ENCODE results near the gene KBTBD3. TPM values are rescaled to one million over a fixed set of nuclear protein-coding genes. Genes with fewer than 3 reads are reported as not detected.
"Not testable (repeated sequence)": the region's sequence is repeated elsewhere in the genome, so short reads cannot be mapped to it uniquely, and the experiment has no call there.

KBTBD3 gene
- total RNA-seq, 1 donor from 2014 or later = 8.9 TPM

DNA sequence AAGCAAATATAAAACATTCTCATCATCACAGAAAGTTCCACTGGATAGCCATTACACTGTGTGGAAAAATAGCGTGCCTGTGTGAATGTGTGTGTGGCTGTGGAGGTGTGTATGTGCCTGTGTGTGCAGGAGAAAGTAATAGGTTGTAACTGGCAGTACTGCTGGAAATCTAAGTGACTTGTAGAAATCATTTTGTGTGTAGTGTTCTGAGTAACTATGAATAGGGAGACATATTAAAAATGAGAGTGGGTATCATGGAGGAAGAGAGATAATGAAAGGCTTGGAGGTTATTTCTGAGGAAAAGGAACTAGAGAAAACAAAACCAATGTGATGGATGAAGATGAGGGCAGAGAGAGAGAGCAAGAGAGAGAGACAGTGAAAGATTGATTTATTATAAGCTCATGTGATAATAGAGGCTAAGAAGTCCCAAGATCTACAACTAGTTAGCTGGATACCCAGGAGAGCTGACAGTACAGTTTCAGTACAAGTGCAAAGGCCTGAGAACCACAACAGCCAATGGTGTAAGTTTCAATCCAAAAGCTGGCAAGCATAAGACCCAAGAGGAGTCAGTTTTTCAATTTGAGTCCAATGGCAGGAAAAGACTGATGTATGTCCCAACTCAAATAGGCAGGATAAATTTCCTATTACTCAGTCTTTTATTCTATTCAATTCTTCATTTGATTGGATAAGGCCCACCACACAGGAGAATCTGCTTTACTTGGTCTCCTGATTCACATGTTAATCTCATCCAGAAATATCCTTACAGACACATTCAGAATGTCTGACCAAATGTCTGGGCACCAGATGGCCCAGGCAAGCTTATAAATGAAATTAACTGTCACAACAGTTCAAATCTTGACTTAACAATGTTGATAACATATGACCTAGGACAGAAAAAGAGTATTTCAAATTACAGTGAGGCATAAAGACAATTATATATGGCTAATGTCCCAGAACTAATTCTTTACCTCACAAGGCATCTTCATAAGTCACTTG, 14.9 kb downstream of the KBTBD3 start:
- no peak overlapping the region for H3K27ac Mint-ChIP-seq (ENCODE audit: unreplicated experiment)
- H3K36me3 Mint-ChIP-seq (ENCODE audit: unreplicated experiment) = no peaks in the 10 kb centered on the region
- no peak overlapping the region for H3K4me3 Mint-ChIP-seq (ENCODE audit: unreplicated experiment)
- TF ChIP-seq, protein P1, sequence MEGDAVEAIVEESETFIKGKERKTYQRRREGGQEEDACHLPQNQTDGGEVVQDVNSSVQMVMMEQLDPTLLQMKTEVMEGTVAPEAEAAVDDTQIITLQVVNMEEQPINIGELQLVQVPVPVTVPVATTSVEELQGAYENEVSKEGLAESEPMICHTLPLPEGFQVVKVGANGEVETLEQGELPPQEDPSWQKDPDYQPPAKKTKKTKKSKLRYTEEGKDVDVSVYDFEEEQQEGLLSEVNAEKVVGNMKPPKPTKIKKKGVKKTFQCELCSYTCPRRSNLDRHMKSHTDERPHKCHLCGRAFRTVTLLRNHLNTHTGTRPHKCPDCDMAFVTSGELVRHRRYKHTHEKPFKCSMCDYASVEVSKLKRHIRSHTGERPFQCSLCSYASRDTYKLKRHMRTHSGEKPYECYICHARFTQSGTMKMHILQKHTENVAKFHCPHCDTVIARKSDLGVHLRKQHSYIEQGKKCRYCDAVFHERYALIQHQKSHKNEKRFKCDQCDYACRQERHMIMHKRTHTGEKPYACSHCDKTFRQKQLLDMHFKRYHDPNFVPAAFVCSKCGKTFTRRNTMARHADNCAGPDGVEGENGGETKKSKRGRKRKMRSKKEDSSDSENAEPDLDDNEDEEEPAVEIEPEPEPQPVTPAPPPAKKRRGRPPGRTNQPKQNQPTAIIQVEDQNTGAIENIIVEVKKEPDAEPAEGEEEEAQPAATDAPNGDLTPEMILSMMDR (IDR thresholded peaks at IDR 0.05; ENCODE audit: partially characterized antibody, unreplicated experiment) = no peak
- H3K9me3 Mint-ChIP-seq (ENCODE audit: unreplicated experiment) = no peaks in the 10 kb centered on the region
- no peak for DNase-seq
- H3K27me3 Mint-ChIP-seq (ENCODE audit: unreplicated experiment) = no peaks in the 10 kb centered on the region
- peaks cover 6% of the 10 kb centered on the region for H3K4me1 Mint-ChIP-seq (ENCODE audit: low read depth, unreplicated experiment)

DNA sequence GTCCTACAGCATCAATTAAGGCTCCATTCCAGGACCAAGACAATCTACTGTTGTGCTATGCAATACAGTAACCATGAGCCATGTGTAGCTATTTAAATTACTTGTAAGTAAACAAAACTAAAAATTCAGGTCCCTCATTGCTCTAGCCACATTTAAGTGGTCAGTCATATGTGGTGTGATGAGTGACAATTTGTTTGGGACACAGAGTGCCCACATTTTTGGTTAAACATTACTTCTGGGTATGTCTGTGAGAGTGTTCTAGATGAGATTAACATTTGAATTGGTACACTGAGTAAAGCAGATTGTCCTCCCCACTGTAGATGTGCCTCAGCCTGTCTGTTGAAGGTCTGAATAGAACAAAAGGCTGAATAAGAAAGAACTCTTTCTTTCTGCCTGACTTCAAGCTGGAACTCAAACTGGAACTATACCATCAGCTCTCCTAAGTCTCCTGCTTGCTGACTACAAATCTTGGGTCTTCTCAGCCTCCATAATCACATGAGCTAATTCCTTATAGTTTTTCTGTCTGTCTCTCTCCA, 15.8 kb downstream of the KBTBD3 start:
- Mint-ChIP-seq H3K9me3 (ENCODE audit: unreplicated experiment) (no peaks in the 10 kb centered on the region), H3K4me1 (ENCODE audit: low read depth, unreplicated experiment) (peaks cover 6% of the 10 kb centered on the region), H3K4me3 (ENCODE audit: unreplicated experiment) (no peak overlapping the region), H3K36me3 (ENCODE audit: unreplicated experiment) (no peaks in the 10 kb centered on the region), H3K27me3 (ENCODE audit: unreplicated experiment) (no peaks in the 10 kb centered on the region), H3K27ac (ENCODE audit: unreplicated experiment) (no peak overlapping the region)
- no peak for DNase-seq
- TF ChIP-seq, protein P1 (IDR thresholded peaks at IDR 0.05; ENCODE audit: partially characterized antibody, unreplicated experiment) = no peak

- Mint-ChIP-seq H3K27me3 (ENCODE audit: unreplicated experiment) (no peaks in the 10 kb centered on the region), H3K36me3 (ENCODE audit: unreplicated experiment) (no peaks in the 10 kb centered on the region), H3K4me3 (ENCODE audit: unreplicated experiment) (no peak overlapping the region), H3K9me3 (ENCODE audit: unreplicated experiment) (no peaks in the 10 kb centered on the region), H3K4me1 (ENCODE audit: low read depth, unreplicated experiment) (peaks cover 6% of the 10 kb centered on the region), H3K27ac (ENCODE audit: unreplicated experiment) (no peak overlapping the region)
- TF ChIP-seq, protein P1 (IDR thresholded peaks at IDR 0.05; ENCODE audit: partially characterized antibody, unreplicated experiment) = no peak
- DNase-seq = no peak
These were observed 17.5 kb downstream of the KBTBD3 start for GRCh38 chr11:106059617-106060016.

GRCh38 chr11:106058377-106058776, 18.8 kb downstream of the KBTBD3 start:
- not testable (repeated sequence) for H3K9me3 Mint-ChIP-seq (ENCODE audit: unreplicated experiment); H3K4me1 Mint-ChIP-seq (ENCODE audit: low read depth, unreplicated experiment); DNase-seq; H3K27me3 Mint-ChIP-seq (ENCODE audit: unreplicated experiment); H3K4me3 Mint-ChIP-seq (ENCODE audit: unreplicated experiment); H3K27ac Mint-ChIP-seq (ENCODE audit: unreplicated experiment); H3K36me3 Mint-ChIP-seq (ENCODE audit: unreplicated experiment)

GRCh38 chr11:106051103-106051502, 26.0 kb downstream of the KBTBD3 start:
- H3K9me3 Mint-ChIP-seq (ENCODE audit: unreplicated experiment) = no peaks in the 10 kb centered on the region
- H3K36me3 Mint-ChIP-seq (ENCODE audit: unreplicated experiment) = no peaks in the 10 kb centered on the region
- H3K4me3 Mint-ChIP-seq (ENCODE audit: unreplicated experiment) = no peak overlapping the region
- DNase-seq = no peak
- no peak overlapping the region for H3K27ac Mint-ChIP-seq (ENCODE audit: unreplicated experiment)
- TF ChIP-seq, protein P1 (IDR thresholded peaks at IDR 0.05; ENCODE audit: partially characterized antibody, unreplicated experiment) = no peak
- no peaks in the 10 kb centered on the region for H3K4me1 Mint-ChIP-seq (ENCODE audit: low read depth, unreplicated experiment)
- no peaks in the 10 kb centered on the region for H3K27me3 Mint-ChIP-seq (ENCODE audit: unreplicated experiment)

Data from glutamatergic neuron (in vitro differentiated cells).